Central memory CD8-positive, alpha-beta T cell (primary cell): ENCODE measurements around the gene PITX2.

Source experiments
- ATAC-seq: fragments of 150-1000 bp; cut with Tn5 transposase; replicated peaks from 2 replicates; pipeline ENCODE4 v1.10.0; 2022; ENCODE audit warnings: mild to moderate bottlenecking, moderate FRiP score, moderate number of reproducible peaks; ENCODE audit not compliant: poor library complexity, severe bottlenecking; ENCODE audit errors: extremely low read depth
- DNase-seq, 2 donors: peaks; one replicate each; pipeline ENCODE4 v3.0.0; 2021; ENCODE audit warnings: low spot score in 2 of 2
- H3K27ac Mint-ChIP-seq: one replicate; pipeline ENCODE4 v1.8.0; 2022; ENCODE audit warnings: low read depth, mild to moderate bottlenecking, moderate library complexity, mixed read lengths
- H3K27me3 Mint-ChIP-seq: one replicate; pipeline ENCODE4 v1.8.0; 2022; ENCODE audit warnings: mixed read lengths
- H3K36me3 Mint-ChIP-seq: one replicate; pipeline ENCODE4 v1.8.0; 2022; ENCODE audit warnings: mild to moderate bottlenecking, moderate library complexity, mixed read lengths; ENCODE audit not compliant: insufficient read depth
- H3K4me1 Mint-ChIP-seq: one replicate; pipeline ENCODE4 v1.8.0; 2022; ENCODE audit warnings: mixed read lengths
- H3K4me3 Mint-ChIP-seq: one replicate; pipeline ENCODE4 v1.8.0; 2022; ENCODE audit warnings: mild to moderate bottlenecking, moderate library complexity, mixed read lengths
- H3K9me3 Mint-ChIP-seq: one replicate; pipeline ENCODE4 v1.8.0; 2022; ENCODE audit warnings: mixed read lengths

The PITX2 gene

DNA sequence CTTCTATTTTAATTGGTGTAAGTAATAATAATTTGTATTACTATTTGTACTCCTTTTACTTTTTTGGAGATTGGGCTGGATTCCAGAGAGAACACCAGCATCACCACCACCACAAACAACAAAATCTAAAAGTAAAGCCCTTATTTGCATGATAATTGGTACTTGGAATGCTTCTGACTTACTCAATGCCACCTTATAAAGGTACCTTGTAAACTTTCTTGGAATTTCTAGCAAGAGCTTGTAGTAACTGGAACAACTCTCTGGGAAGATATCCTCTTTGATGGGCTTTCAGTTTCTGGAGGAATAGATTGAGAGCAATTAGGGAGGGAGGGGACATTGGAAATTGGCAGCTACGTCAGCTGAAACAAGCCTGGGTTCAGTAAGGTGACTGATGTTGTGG, 20.2 kb upstream of the PITX2 start:
- Mint-ChIP-seq H3K27ac (no peak overlapping the region), H3K4me3 (no peak overlapping the region), H3K27me3 (peaks cover 80% of the 10 kb centered on the region), H3K4me1 (no peaks in the 10 kb centered on the region), H3K36me3 (no peaks in the 10 kb centered on the region), H3K9me3 (no peaks in the 10 kb centered on the region)
- ATAC-seq (no peak), DNase-seq (no peak)

DNA sequence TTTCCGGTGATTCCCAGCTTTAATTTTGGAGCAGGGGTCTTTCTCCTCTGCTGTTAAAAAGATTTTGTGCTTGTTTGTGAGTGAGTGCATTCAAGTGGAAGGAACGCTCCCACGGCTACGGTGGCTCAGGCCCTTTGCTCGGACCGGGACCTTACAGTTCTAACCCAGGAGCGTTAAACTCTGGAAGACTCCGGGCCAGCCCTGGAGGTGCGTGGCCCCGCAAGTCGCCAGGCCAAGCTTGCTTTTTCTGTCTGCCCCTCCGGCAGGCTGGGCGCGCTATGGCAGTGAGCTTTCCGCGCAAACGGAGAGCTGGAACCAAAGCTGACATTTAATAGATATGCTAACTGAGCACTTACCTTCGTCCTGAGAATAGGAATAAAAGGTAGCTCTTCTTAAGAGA, 18.3 kb upstream of the PITX2 start:
- Mint-ChIP-seq H3K9me3 (no peaks in the 10 kb centered on the region), H3K27me3 (peaks cover 84% of the 10 kb centered on the region)
- DNase-seq, result no peak

DNA sequence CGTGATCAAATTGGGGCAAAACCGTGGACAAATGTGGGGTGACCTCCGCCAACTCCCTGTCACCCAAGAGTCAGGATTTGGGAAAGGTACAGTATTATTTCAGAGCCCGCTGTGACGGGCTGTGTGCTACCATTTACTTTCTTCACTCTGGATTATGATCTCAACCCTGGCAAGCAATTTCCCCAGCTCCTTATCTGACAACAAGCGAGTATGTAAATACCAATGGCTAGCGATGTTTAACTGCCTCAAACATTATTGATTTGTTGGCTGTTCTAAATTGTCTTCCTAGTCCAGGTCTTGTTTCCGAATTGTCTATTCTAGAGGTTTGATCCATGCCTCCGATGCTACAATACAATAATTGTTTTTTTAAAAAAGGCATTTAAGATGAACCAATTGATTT, 17.7 kb upstream of the PITX2 start:
- H3K27ac Mint-ChIP-seq, result no peak overlapping the region
- no peaks in the 10 kb centered on the region for H3K9me3 Mint-ChIP-seq
- DNase-seq (no peak), ATAC-seq (no peak)
- H3K4me3 Mint-ChIP-seq, result no peak overlapping the region
- peaks cover 81% of the 10 kb centered on the region for H3K27me3 Mint-ChIP-seq
- H3K4me1 Mint-ChIP-seq, result peaks cover 5% of the 10 kb centered on the region
- H3K36me3 Mint-ChIP-seq, result peaks cover 3% of the 10 kb centered on the region

More for the DNA sequence above, 18.3 kb upstream of the PITX2 start:
- peaks cover 3% of the 10 kb centered on the region for H3K36me3 Mint-ChIP-seq
- H3K27ac Mint-ChIP-seq, result no peak overlapping the region
- no peak overlapping the region for H3K4me3 Mint-ChIP-seq
- peaks cover 5% of the 10 kb centered on the region for H3K4me1 Mint-ChIP-seq
- no peak for ATAC-seq

DNA sequence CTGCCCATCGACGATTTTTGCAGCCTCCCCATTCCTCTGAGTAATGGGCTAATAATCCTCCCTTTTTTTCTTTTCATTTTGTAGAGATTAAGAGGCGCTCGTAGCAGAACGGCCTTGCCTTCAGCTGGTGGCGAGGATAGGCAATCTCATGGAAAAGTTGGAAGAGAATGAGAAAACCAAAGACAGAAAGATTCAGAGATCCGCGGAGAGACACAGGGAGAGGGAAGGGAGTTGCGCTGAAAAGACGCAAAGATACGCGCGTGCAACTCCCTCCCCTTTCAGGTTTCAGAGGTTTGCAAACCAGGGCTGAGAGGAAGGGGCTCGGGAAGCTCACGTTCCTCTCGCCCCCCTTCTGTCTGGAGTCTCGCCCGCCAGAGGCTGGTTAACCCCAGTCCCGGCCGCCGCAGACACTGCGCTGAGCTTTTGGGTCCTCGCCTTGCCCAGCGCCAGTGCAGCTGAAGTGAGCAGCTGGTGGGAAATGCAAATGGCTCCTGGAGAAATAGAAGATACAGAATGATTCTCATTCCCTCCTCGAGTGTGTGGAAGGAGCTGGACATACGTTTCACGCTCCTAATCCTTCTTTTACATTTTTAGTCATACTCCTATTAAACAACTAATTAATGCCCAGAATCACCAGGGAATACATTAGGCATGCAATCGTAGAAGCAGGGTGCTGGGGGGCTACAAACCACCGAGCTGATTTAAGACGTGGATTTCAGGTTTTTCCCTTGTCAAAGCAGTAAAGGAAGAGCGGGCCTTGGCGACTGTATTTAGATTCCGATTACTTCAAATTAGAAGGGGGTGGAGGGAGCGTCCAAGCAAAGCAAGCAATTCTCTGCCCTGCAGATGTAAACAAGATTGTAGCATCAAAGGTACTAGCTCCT, 16.6 kb upstream of the PITX2 start:
- no peak for ATAC-seq
- peaks cover 5% of the 10 kb centered on the region for H3K4me1 Mint-ChIP-seq
- DNase-seq, result no peak
- H3K9me3 Mint-ChIP-seq, result no peaks in the 10 kb centered on the region
- peaks cover 3% of the 10 kb centered on the region for H3K36me3 Mint-ChIP-seq
- H3K4me3 Mint-ChIP-seq, result no peak overlapping the region
- peaks cover 85% of the 10 kb centered on the region for H3K27me3 Mint-ChIP-seq
- H3K27ac Mint-ChIP-seq, result no peak overlapping the region

DNA sequence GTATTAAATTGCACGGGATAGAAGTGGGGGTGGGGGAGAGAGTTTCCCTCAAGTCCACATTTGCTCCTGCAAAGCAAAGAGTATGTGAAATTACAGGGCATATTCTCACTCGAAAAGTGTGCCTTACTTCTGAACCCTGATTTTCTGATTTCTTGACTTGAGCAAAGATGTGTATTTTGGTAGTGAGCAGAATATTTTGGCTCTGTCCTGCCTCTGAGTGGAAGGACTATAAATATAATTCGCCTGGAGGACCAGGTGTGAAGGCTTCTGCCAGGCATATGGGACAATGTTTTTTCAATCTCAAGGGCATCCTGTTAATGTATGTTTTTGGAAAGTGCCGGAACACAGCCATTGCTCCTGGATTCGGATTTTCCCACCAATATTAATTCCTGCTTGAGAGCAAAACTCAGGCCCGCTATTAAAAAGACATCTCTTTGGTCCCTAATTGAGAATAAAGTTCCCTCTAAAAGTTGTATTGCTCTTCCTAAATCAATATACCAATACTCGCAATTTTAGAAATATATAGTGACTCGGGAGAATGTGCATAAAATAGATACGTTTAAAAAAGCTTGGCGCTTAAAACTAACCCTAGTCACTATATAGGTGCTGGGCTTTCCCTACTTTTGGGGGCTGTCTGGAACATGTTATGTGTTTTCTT, 15.3 kb upstream of the PITX2 start:
- Mint-ChIP-seq H3K4me3 (no peak overlapping the region), H3K27me3 (peaks cover 85% of the 10 kb centered on the region), H3K27ac (no peak overlapping the region), H3K4me1 (peaks cover 5% of the 10 kb centered on the region), H3K9me3 (no peaks in the 10 kb centered on the region), H3K36me3 (peaks cover 5% of the 10 kb centered on the region)
- ATAC-seq, result no peak
- no peak for DNase-seq

DNA sequence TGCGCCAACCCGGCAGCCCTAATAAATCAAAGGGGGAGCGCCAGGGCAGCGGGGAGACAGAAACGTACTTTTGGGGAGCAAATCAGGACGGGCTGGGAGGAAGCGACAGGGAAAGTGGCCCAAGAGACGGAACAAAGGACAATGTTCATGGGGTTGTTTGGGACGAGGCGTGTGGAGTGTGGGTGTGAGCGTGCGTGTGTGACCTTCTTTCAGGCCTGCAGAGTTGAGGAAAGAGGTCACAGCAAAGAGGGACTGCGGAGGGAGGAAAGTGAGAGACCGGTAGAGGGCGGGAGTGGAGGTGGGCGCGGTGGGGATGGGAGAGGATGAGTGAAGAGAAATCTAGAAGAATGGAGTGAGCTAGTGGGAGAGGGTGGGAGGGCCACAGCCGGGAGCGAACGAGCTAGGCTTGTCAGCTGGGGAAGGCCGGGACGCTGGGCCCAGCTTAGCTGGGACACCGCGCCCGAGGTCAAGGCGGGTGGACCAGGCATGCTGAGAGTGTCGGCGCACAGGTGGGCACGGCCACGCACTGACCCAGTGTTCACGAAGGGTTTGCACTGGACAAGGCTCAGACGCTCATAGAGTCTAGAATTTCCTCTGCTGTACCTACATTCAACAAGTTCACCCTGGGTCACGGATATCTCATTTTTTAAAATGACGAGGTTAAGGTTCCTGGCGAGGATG, 14.7 kb upstream of the PITX2 start:
- Mint-ChIP-seq H3K4me3 (no peak overlapping the region), H3K36me3 (peaks cover 5% of the 10 kb centered on the region), H3K27ac (no peak overlapping the region), H3K4me1 (peaks cover 5% of the 10 kb centered on the region), H3K9me3 (no peaks in the 10 kb centered on the region), H3K27me3 (peaks cover 84% of the 10 kb centered on the region)
- DNase-seq (no peak), ATAC-seq (no peak)

DNA sequence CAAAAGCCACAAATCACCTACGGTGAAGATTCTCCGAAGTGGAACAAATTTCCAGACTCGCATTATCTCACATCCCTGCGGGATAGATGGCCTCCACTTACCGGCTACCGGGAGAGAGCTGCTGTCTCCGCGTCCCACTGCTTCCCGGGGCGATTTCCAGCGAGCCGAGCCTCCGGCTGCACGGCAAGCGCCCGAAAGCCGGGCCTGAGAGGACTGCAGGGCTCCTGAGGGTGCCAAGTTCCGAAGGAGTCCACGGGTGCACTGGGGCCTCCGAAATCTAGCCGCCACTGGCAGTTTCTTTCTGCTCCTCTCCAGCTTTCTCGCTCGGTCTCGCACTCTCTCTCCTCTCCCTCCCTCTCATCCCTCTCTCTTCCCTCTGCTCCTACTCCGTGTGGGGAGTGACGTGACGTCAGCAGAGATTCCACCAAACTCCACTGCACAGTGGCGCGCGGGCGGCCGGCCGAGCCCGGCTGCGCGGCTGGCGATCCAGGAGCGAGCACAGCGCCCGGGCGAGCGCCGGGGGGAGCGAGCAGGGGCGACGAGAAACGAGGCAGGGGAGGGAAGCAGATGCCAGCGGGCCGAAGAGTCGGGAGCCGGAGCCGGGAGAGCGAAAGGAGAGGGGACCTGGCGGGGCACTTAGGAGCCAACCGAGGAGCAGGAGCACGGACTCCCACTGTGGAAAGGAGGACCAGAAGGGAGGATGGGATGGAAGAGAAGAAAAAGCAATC, 14.0 kb upstream of the PITX2 start:
- ATAC-seq, result no peak
- no peak overlapping the region for H3K4me3 Mint-ChIP-seq
- H3K9me3 Mint-ChIP-seq, result no peaks in the 10 kb centered on the region
- H3K27me3 Mint-ChIP-seq, result peaks cover 84% of the 10 kb centered on the region
- H3K36me3 Mint-ChIP-seq, result peaks cover 5% of the 10 kb centered on the region
- H3K4me1 Mint-ChIP-seq, result peaks cover 5% of the 10 kb centered on the region
- DNase-seq, result no peak
- H3K27ac Mint-ChIP-seq, result no peak overlapping the region

DNA sequence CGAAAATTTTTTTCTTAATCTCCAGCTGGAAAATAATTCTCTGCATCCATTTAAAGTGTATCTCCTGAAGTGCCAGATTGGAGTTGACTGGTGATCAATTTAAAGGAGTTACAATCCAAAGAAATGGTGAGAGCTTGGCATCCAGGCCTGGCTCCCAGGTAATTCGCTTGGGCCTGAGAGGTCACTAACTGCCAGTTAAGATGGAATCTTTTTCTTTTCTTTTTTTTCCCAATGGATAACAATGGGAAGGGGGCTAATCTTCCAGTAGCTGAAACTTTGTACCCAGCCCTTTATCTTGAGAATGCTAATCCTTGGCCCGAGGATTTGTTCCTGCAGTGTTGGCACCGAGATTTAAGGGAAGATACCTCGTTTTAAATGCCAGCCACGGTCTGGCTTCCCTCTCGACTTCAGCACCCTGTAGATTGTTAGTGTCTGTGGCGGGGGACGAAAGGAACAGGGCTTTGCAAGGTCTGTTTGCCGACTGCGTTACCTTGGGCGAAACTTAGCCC, 13.3 kb upstream of the PITX2 start:
- no peak for ATAC-seq
- H3K4me3 Mint-ChIP-seq, result no peak overlapping the region
- H3K4me1 Mint-ChIP-seq, result peaks cover 5% of the 10 kb centered on the region
- DNase-seq, result no peak
- peaks cover 5% of the 10 kb centered on the region for H3K36me3 Mint-ChIP-seq
- no peak overlapping the region for H3K27ac Mint-ChIP-seq
- H3K9me3 Mint-ChIP-seq, result no peaks in the 10 kb centered on the region
- peaks cover 84% of the 10 kb centered on the region for H3K27me3 Mint-ChIP-seq

DNA sequence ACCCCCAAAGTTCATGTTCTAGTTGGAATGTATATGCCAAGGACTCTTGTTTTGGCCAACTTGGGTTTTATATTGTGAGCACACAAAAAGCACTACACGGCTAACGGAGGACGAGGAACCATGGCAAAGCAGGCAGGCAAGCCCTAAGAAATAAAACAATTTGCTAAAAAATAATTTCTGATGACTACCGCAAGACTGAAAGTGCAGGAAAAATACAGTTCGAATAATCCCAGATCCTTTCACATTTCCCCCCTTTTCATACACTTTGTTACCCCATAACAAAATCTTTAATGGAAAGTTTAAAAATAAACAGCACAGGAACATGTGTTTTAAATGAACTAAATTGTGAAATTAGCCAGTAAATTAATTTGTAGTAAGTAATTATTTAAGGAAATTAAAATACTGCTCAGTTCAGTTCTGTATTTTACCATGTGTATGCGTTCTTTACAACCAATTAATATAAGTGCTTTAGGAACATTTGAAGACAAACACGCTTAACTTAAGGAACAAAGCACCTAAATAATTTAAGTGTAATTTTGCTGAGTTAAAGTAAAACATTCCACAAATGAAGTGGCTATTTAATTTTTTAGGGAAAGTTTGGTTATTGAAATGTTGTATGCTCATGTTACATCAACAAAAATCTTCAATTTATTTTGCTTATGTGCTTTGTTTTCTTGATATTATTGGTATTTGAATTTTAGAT, 12.4 kb upstream of the PITX2 start:
- ATAC-seq, result no peak
- H3K27me3 Mint-ChIP-seq, result peaks cover 84% of the 10 kb centered on the region
- H3K4me3 Mint-ChIP-seq, result no peak overlapping the region
- H3K4me1 Mint-ChIP-seq, result peaks cover 5% of the 10 kb centered on the region
- peaks cover 5% of the 10 kb centered on the region for H3K36me3 Mint-ChIP-seq
- no peaks in the 10 kb centered on the region for H3K9me3 Mint-ChIP-seq
- no peak for DNase-seq
- H3K27ac Mint-ChIP-seq, result no peak overlapping the region

DNA sequence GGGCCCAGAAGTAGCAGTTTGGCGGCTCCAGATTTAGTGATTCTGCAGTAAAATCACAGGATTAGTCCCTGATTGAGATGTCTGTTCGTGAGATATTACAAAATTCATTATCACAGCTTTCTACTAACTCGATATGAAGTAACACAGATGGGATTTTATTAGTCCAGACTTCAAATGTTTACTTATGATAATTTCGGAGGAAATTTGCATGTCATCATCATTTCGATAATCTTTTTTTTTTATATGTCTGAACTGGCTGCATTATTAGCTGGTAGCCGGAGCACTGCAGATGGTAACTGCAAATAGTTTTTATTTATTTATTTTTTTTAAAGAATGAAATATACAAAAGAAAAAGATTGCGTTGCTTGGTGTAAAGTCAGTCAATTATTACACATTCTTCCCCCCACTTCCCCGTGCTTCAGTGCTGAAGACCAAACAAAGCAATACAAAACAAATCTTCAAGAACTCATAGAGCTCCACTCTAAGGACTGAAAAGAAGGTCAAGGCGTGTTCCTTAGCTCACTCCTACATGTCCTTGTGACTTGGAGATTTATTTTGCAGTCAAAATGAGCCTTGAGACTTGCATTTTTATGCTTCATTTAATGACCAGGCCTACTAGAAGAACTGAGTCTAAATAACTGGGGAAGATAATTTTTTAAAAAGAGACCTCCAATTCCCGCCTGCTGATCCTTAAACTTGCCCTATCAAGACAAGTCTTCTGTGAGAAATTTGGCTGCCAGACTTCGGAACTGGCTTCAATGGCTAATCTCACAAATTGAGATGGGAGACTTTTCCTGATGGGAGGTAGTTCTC, 11.7 kb upstream of the PITX2 start:
- Mint-ChIP-seq H3K27me3 (peaks cover 84% of the 10 kb centered on the region), H3K9me3 (no peaks in the 10 kb centered on the region)

More for the DNA sequence above, 11.7 kb upstream of the PITX2 start:
- peaks cover 5% of the 10 kb centered on the region for H3K36me3 Mint-ChIP-seq
- DNase-seq (no peak), ATAC-seq (no peak)
- H3K4me1 Mint-ChIP-seq, result peaks cover 5% of the 10 kb centered on the region
- H3K27ac Mint-ChIP-seq, result no peak overlapping the region
- no peak overlapping the region for H3K4me3 Mint-ChIP-seq
